ENCODE measurements around the gene TSKU. TPM values are rescaled to one million over a fixed set of nuclear protein-coding genes. Genes with fewer than 3 reads are reported as not detected.

The TSKU gene
- total and polyA plus RNA-seq, 9 of the 15 experiments (the other 6 are each of a cell fraction or from before 2014, with no cell fraction given), result 0.60 to 11.9 (median 8.4) TPM

GRCh38 chr11:76778874-76779273, 4.3 kb upstream of the TSKU start:
- POLR2A ChIA-PET, result interaction anchor here (0.8 kb wide), 1 partner anchor 9 kb away, joined by 5 read pairs; no protein-coding TSS in a partner anchor
- intact Hi-C loops (cut with micrococcal nuclease), result no loop called here
- DNase-seq (ENCODE audit: extremely low read depth in 1 of 4, low spot score in 3 of 4) (no peak), FAIRE-seq (no peak), ATAC-seq (no peak)
- Histone ChIP-seq H3K4me3 (no peak overlapping the region), H3K27me3 (ENCODE audit: control insufficient read depth in 2 of 2, insufficient read depth in 2 of 2, low read length in 2 of 2) (no peaks in the 10 kb centered on the region), H3K4me1 (replicated peaks in 1 of 2; ENCODE audit: control insufficient read depth in 2 of 2, insufficient read depth in 2 of 2, low read length in 2 of 2) (peaks cover 11 to 14% of the 10 kb centered on the region in 2 experiments), H3K9ac (ENCODE audit: insufficient read depth in 1 of 2, low read depth in 2 of 2, low read length in 2 of 2) (no peak overlapping the region), H3K79me2 (ENCODE audit: control insufficient read depth, insufficient read depth, low read length) (peaks cover 6% of the 10 kb centered on the region), H4K20me1 (replicated peaks; ENCODE audit: control insufficient read depth, insufficient read depth, low read length) (no peaks in the 10 kb centered on the region), H3K27ac (ENCODE audit: extremely low read depth, low read depth, low read length) (no peak overlapping the region), H3K4me2 (ENCODE audit: insufficient read depth, low read length) (no peak overlapping the region), H3K9me3 (replicated peaks; ENCODE audit: control insufficient read depth, insufficient read depth, low read depth, low read length) (peaks cover 9% of the 10 kb centered on the region), H3K36me3 (ENCODE audit: control insufficient read depth, insufficient read depth, low read length) (no peaks in the 10 kb centered on the region), H2AFZ (ENCODE audit: low read depth, low read length) (no peak overlapping the region), H3K9me1 (ENCODE audit: control insufficient read depth, insufficient read depth, low read length) (no peaks in the 10 kb centered on the region)
- CTCF ChIA-PET (ENCODE audit: low intra/inter-chr PET ratio), result no interaction called here
- 35% methylated on average over 3 of the region's 3 CpGs for WGBS (ENCODE audit: insufficient coverage, low coverage, missing lambda C conversion rate)
- in situ Hi-C loops (cut with MboI), result no loop called here
- no peak for TF ChIP-seq HIVEP1 (CRISPR knock-in tag; IDR thresholded peaks at IDR 0.05)
- peak; percentile 70 for TF ChIP-seq RBM25 (IDR thresholded peaks at IDR 0.05; ENCODE audit: low read depth, low read length, severe bottlenecking)
- no TSS peak for BruUV-seq (replicated peaks)

DNA sequence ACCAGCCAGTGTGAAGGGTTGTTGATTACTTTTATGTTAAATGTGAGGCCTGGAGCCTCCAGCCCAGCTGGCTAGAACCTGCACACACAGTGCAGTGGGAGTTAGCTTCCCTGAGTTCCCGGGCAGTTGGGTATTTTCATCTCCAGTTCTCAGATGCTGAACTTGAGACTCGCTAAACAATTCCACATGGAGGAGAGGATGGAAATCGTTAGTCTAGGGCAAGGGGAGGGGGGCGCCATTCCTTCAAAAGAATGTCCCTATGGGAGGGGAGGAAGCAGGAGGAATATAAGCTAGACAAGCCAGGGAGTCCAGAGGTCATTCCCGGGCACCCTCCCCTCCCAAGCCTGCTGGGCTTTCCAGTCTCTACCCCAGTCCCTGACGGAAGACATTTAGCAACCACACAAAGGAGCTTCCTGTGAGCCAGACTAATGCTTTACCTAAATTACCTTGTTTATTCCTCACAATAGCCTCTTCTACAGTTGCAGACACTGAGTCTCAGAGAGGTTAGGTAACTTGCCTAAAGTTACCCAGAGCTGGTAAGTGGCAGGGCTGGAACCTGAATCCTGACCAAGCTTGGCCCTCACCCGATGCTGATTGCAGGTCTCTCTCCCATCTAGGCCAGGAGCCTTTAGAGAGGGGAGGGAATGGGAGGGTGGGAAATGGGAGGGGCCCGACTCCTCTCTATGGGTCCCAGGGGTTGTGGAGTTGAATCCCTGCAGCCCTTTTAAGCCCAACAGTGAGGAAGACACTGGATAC, 1.9 kb upstream of the TSKU start:
- H3K27me3 ChIP-seq (ENCODE audit: control insufficient read depth in 2 of 2, insufficient read depth in 2 of 2, low read length in 2 of 2), result no peaks in the 10 kb centered on the region
- H4K20me1 ChIP-seq (replicated peaks; ENCODE audit: control insufficient read depth, insufficient read depth, low read length), result no peaks in the 10 kb centered on the region; the same call in 1 of the 2 replicates
- no peak overlapping the region; a peak in 1 of 4 replicates for H3K9ac ChIP-seq (ENCODE audit: insufficient read depth in 1 of 2, low read depth in 2 of 2, low read length in 2 of 2)
- in situ Hi-C loops (cut with MboI) (loop anchor here (5.0 kb wide), 1 partner anchor 44 kb away; no protein-coding TSS in a partner anchor), intact Hi-C loops (cut with micrococcal nuclease) (no loop called here)
- H3K79me2 ChIP-seq (ENCODE audit: control insufficient read depth, insufficient read depth, low read length), result peaks cover 30% of the 10 kb centered on the region
- DNase-seq (ENCODE audit: extremely low read depth in 1 of 4, low spot score in 3 of 4), result no peak
- H3K36me3 ChIP-seq (ENCODE audit: control insufficient read depth, insufficient read depth, low read length), result no peaks in the 10 kb centered on the region
- BruUV-seq (replicated peaks), result no TSS peak
- 46% methylated on average over 7 of the region's 8 CpGs for WGBS (ENCODE audit: insufficient coverage, low coverage, missing lambda C conversion rate)
- H3K9me3 ChIP-seq (replicated peaks; ENCODE audit: control insufficient read depth, insufficient read depth, low read depth, low read length), result peaks cover 5% of the 10 kb centered on the region
- no peaks in the 10 kb centered on the region for H3K9me1 ChIP-seq (ENCODE audit: control insufficient read depth, insufficient read depth, low read length)
- H3K4me2 ChIP-seq (ENCODE audit: insufficient read depth, low read length), result no peak overlapping the region
- H3K4me3 ChIP-seq, result no peak overlapping the region
- no peak for ATAC-seq
- no peak overlapping the region for H3K27ac ChIP-seq (ENCODE audit: extremely low read depth, low read depth, low read length)
- no peak overlapping the region for H2AFZ ChIP-seq (ENCODE audit: low read depth, low read length)
- ChIA-PET POLR2A (interaction anchor here (0.6 to 2.2 kb wide), 8 partner anchors 11 to 501 kb away, joined by 3 to 8 read pairs (median 4); no protein-coding TSS in a partner anchor), CTCF (ENCODE audit: low intra/inter-chr PET ratio) (no interaction called here)
- FAIRE-seq, result no peak
- H3K4me1 ChIP-seq (replicated peaks in 1 of 2; ENCODE audit: control insufficient read depth in 2 of 2, insufficient read depth in 2 of 2, low read length in 2 of 2), result peaks cover 27 to 37% of the 10 kb centered on the region in 2 experiments
- TF ChIP-seq ZNF77 (CRISPR knock-in tag; IDR thresholded peaks at IDR 0.05), result no peak
- TF ChIP-seq MIER1 (IDR thresholded peaks at IDR 0.05; ENCODE audit: low read depth), result no peak
- no peak for TF ChIP-seq PATZ1 (CRISPR knock-in tag; IDR thresholded peaks at IDR 0.05; ENCODE audit: borderline replicate concordance)
- TF ChIP-seq, protein P1, sequence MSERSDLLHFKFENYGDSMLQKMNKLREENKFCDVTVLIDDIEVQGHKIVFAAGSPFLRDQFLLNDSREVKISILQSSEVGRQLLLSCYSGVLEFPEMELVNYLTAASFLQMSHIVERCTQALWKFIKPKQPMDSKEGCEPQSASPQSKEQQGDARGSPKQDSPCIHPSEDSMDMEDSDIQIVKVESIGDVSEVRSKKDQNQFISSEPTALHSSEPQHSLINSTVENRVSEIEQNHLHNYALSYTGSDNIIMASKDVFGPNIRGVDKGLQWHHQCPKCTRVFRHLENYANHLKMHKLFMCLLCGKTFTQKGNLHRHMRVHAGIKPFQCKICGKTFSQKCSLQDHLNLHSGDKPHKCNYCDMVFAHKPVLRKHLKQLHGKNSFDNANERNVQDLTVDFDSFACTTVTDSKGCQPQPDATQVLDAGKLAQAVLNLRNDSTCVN (CRISPR knock-in tag; IDR thresholded peaks at IDR 0.05), result no peak
- TF ChIP-seq TCF7L2 (IDR thresholded peaks at IDR 0.05; ENCODE audit: low read depth, low read length), result no peak
- no peak for TF ChIP-seq NFIX (CRISPR knock-in tag; IDR thresholded peaks at IDR 0.05; ENCODE audit: low read depth)
- TF ChIP-seq ZNF197 (CRISPR knock-in tag; IDR thresholded peaks at IDR 0.05; ENCODE audit: low read depth), result no peak
- TF ChIP-seq POLR2H (tag; IDR thresholded peaks at IDR 0.05; ENCODE audit: low read depth), result no peak
- no peak for TF ChIP-seq MYBL2 (IDR thresholded peaks at IDR 0.05; ENCODE audit: low read depth)
- no peak for TF ChIP-seq MYBL2 (CRISPR knock-in tag; IDR thresholded peaks at IDR 0.05; ENCODE audit: borderline replicate concordance)

Measured in K562 (cell line).